ENCODE measurements around the gene MTOR. TPM values are rescaled to one million over a fixed set of nuclear protein-coding genes. Genes with fewer than 3 reads are reported as not detected.
"Not testable (repeated sequence)": the region's sequence is repeated elsewhere in the genome, so short reads cannot be mapped to it uniquely, and the experiment has no call there.

Gene MTOR
- total RNA-seq, 4 donors from 2014 or later: 32.8 to 66.8 (median 48.2) TPM

DNA sequence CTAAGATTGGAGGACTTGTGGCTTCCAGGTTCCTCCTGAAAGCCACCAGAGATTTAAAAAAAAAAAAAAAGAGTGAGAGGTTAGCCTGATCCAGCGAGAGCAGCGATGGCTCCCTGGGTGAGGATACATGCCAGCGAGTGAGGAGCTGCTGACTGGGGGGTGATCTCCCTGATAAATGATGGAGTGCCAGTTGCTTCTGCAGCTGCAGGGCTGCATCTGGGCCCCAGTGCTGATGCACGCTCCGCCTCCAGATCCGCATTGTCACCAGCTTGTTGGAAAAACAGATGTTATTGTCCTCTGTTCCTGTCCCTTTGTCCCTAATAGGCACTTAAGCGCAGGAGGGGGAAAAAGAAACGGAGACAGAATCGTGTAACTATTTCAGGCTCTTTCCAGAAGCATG, 39.2 kb upstream of the MTOR start:
- TF ChIP-seq CTCF (IDR thresholded peaks at IDR 0.05) (no peak), POLR2A (IDR thresholded peaks at IDR 0.05) (no peak)
- H3K9me3 ChIP-seq: no peaks in the 10 kb centered on the region
- DNase-seq: no peak
- H3K4me3 ChIP-seq: no peak overlapping the region
- no peaks in the 10 kb centered on the region for H3K4me1 ChIP-seq
- no peaks in the 10 kb centered on the region for H3K27me3 ChIP-seq
- H3K36me3 ChIP-seq: no peaks in the 10 kb centered on the region
- H3K27ac ChIP-seq: no peak overlapping the region

DNA sequence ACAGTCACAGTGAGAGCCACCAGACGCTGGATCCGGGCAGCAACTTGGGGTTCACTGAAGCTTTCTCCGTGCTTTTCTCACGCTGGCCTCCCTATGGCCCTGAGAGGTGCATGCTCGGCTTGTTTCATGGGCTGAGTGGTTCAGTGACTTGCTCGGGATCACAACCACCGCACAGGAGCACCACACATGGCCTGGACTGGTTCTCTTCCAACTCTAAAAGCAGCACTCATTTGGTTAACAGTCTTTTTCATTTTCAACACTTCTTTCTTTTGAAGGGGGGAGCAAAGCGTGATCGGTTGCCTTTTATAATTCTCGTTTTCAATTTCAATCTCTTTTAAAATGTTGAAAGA, 36.8 kb upstream of the MTOR start:
- no peak for DNase-seq
- Histone ChIP-seq H3K9me3 (no peaks in the 10 kb centered on the region), H3K27me3 (no peaks in the 10 kb centered on the region), H3K4me1 (no peaks in the 10 kb centered on the region), H3K4me3 (no peak overlapping the region), H3K36me3 (peaks cover 0 to 15% (median 0%) of the 10 kb centered on the region in 3 donors), H3K27ac (no peak overlapping the region)
- TF ChIP-seq POLR2A (IDR thresholded peaks at IDR 0.05): no peak
- TF ChIP-seq CTCF (IDR thresholded peaks at IDR 0.05): no peak

DNA sequence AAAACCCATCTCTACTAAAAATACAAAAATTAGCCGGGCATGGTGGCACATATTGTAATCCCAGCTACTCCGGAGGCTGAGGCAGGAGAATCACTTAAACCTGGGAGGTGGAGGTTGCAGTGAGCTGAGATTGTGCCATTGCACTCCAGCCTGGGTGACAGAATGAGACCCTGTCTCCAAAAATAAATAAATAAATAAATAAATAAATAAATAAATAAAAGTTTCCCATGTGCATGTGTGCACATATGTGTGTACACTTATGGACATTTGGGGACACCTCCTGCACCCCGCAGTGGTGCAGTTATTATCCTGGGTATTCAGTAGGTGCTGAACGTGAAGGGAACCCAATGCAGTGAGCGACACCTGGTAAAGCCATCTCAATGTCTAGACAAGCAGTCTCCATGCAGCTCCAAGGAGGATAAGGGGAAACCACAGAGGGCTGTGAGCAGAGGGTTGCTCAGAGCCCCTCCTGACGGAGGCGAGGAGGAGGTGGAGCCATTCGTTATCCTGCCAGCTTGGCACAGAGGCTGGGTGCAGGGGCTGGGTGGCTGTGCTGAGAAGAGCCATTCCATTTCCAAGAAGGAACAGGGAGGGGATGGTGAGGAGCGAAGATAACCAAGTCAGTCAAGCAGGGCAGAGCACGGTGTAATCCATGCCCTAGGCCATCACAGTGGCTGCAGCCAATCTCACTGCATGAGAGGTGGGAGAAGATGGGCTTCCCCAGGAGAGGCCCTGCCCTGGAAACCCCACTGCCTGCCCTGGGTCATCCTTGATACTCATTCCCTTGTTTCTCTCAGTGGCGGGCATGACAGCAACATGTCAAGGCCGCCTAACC, 36.3 kb upstream of the MTOR start:
- Histone ChIP-seq H3K27me3 (no peaks in the 10 kb centered on the region), H3K9me3 (no peaks in the 10 kb centered on the region)

GRCh38 chr1:11297774-11298173, 35.4 kb upstream of the MTOR start:
- not testable (repeated sequence) for H3K27me3 ChIP-seq, H3K4me3 ChIP-seq, DNase-seq, H3K4me1 ChIP-seq, H3K9me3 ChIP-seq, H3K27ac ChIP-seq
- peaks cover 0 to 15% (median 0%) of the 10 kb centered on the region in 3 donors for H3K36me3 ChIP-seq

More for the DNA sequence above, 36.3 kb upstream of the MTOR start:
- H3K36me3 ChIP-seq: peaks cover 0 to 15% (median 0%) of the 10 kb centered on the region in 3 donors
- no peak for DNase-seq
- no peak overlapping the region for H3K4me3 ChIP-seq
- TF ChIP-seq CTCF (IDR thresholded peaks at IDR 0.05) (no peak), POLR2A (IDR thresholded peaks at IDR 0.05) (no peak)
- no peak overlapping the region for H3K27ac ChIP-seq
- H3K4me1 ChIP-seq: no peaks in the 10 kb centered on the region

- Histone ChIP-seq H3K9me3 (no peaks in the 10 kb centered on the region), H3K27ac (no peak overlapping the region), H3K36me3 (peaks cover 0 to 15% (median 0%) of the 10 kb centered on the region in 3 donors), H3K4me1 (no peaks in the 10 kb centered on the region), H3K4me3 (no peak overlapping the region), H3K27me3 (no peaks in the 10 kb centered on the region)
- DNase-seq: no peak
- TF ChIP-seq POLR2A (IDR thresholded peaks at IDR 0.05) (no peak), CTCF (IDR thresholded peaks at IDR 0.05) (no peak)
Observed at GRCh38 chr1:11295905-11296304, 33.6 kb upstream of the MTOR start.

DNA sequence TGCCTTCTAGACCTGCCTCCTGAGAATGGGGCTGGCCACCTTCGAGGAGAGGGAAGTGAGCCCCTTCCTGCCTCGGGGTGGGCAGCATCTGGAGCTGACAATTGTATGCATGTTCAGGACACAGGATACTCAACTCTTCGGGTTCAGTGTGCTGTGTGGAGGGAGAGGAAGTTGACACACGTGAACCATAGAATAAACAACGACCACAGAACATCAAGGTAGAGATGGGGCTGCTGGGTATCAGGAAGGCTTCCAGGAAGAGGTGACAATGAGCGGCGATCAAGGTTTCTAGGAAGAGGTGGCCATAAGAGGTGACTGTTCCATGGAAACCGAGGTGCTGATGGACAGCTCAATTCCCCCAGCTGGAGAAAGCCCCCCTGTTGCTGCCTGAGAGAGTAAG, 32.6 kb upstream of the MTOR start:
- Histone ChIP-seq H3K27me3 (no peaks in the 10 kb centered on the region), H3K4me1 (no peaks in the 10 kb centered on the region), H3K27ac (no peak overlapping the region), H3K4me3 (no peak overlapping the region), H3K36me3 (peaks cover 0 to 19% (median 0%) of the 10 kb centered on the region in 3 donors), H3K9me3 (no peaks in the 10 kb centered on the region)
- DNase-seq: no peak
- TF ChIP-seq CTCF (IDR thresholded peaks at IDR 0.05) (no peak), POLR2A (IDR thresholded peaks at IDR 0.05) (no peak)
